OCI-M2 (cell line): ENCODE results near the gene LSS.

Source experiments
- DNase-seq: peaks from one replicate; lab custom pipeline; 2025; ENCODE audit not compliant: unreplicated experiment; lab: John Stamatoyannopoulos, UW

LSS gene

DNA sequence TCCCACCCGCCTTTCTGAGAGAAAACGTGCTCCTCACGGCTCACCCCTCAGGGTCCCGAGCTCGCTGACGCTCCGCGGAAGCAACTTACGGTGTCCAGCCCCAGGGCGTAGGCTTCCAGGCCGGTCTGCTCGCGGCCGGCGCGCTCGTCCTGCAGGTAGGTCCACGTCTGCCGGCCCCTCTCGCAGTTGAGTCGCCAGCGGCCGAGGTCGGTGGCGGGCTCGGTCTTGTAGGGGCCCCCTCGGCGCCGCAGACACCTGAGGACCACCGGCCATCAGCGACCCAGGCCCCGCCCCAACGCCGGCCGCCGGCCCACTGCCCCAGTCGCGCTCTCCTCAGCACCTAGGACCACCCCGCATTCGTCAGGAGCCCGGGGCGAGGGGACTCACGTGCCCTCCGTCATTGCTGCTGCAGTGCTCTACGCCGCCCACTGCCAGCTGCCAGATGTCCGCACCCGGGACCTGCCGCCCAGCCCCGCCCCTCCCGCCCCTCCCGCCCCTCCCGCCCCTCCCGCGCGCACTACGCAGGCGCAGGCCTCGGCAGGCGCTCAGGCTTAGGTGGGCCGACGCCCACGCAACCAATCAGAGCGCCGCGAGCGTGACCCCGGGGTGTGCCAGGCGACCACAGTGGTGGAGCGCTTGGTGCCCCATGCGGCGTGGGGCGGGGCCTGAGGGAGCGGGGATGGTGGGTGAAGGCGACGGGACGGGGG, at the start of gene LSS:
TSS of gene LSS (minus strand) at position 430 of the 707 bp plus-strand sequence. CDS start at position 401, 29 bp downstream.
- DNase-seq, result peak; percentile 98

DNA sequence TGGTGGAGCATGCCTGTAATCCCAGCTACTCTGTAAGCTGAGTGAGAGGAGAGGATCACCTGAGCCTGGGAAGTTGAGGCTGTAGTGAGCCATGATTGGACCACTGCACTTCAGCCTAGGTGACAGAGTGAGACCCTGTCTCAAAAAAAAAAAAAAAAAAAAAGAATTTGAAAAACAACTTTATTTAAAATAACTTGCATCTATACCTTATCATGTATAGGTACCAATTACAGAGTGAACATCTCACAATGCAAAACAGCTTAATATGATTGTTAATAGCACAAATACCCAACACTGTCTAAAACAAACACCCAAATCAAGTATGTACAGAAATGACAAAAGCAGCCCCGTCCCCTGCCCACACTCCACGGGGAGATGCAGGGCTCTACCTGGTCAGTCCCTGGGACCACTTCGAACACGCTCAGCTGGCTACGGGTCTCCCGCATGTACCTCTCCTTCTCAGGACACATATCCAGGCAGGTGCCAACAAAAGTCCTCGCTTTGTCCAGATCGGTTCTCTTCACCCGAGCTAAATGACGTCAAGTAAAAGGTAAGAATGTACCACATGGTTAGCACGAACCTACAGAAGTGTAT, 46.3 kb upstream of the LSS start:
- no peak for DNase-seq

DNA sequence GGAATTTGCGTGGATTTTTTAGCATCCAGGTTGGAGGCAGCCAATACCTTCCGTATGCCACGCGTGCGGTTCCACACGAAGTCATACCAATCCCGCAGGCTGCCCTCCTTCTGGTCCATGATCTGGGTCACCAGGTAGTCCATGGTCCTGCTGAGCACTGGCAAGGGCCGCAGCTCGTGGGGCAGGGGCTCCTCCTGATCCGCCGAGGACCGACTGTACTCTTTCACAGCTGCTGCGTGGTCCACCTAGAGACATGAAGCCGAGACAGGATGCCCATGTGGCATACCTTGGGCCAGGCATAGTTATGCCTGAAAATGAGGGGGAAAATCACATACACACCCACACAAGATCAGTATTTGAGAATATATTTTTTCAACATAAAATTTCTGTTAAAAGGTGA, 44.8 kb upstream of the LSS start:
- no peak for DNase-seq

DNA sequence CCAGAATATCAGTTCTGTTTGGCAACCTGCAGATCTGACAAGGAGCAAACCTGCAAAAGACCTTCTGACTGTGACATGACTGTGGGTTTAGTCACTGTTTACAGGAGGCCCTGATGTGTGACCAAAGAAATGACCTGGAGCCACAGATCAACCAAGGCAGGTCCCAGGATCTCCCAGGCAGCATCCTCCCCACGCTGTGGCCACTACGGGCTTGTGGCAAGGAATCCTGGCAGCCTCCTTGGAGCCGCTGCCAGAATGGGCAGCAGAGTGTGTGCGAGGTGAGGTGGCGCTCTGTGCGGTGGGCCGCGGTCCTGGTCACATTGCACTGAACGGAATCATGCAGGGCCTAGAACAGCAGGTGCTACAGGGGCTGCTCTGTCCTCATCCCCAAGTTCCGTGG, 40.9 kb upstream of the LSS start:
- no peak for DNase-seq

DNA sequence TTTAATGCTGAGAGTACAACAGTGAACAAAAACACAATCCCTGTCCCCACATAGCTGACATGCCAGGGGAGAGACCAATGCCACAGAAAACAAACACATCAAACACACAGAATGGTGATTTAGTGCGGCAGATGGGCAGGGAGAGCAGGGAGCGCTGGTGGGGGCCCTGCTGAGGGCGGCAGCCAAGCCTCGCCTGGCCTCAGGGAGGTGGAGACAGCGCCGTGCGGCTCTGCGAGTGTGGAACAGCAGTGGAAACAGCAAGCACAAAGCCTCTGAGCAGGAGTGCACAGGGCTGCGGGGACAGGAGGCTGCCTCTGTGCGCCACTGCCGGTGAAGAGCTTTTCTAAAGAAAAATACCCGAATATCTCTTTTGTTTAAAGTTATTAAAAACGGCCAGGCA, 39.8 kb upstream of the LSS start:
- no peak for DNase-seq

DNA sequence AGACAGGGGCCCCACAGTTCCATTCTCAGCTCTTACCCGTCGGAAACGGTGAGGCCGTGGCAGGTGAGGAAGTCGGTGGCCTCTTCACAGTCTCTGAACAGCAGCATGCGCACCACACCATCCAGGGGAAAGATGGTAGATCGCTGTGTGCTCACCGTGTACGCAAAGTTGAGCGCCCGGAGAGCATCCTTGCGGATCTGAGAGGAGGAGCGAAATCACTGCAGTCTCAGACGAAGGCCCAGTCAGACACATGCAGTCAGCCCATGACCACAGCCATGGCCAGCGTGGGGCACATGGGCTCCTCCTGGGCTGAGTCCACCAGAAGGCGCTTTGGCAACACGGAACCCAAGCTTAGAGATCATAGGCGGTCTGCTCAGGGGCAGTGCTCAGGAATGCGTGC, 38.4 kb upstream of the LSS start:
- DNase-seq, result no peak

DNA sequence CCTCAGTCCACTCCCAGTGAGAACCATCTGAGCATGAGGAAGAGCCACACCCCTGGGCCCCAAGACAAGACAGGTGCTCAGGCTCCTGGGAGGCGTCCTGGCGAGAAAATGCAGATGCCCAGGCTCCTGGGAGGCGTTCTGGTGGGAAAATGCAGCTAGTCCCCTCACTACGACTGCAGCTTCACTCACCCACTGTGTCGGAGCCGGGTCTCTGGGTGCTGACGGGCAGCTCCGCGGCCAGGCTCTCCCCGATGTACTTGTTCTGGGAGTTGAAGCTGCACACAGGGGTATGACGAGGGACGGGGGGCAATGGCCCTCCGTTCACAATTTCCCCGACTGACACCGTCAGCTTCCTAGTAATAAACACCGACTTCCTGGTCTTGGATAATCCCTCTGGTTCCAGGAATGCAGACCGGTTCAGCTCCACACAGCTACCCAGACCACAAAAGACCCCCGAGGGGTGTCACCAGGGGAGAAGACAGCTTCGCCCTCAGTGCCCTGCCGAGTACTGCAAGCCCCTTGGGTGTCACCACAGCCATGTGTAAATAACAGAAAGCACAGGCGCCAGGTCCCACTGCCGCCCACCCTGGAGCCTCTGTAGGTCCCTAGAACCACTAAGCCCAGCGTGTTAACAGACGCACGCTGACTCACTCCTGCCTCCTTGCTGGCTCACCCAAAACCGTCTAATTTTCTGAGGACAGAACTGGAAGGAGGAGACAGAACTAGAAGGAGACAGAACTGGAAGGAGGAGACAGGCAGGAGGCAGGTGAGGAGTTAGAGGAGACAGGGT, 37.4 kb upstream of the LSS start:
- DNase-seq, result no peak

DNA sequence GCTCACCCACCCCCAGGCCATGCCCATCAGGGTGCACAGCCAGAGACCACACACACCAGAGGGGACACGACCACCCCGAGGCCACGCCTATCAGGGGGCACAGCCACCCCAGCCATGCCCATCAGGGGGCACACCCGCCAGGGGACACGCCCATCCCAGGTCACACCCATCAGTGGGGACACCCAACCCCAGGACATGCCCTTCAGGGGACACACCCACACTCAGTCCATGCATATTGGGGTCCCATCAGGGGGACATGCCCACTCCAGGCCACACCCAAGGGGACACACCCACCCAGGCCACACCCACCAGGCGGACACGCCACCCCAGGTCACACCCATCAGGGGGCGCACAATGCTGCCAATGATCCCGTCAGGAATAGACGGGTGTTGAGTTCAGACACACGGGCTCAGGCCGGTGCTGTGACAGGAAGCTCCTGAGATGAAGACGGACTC, 36.1 kb upstream of the LSS start:
- DNase-seq, result no peak

DNA sequence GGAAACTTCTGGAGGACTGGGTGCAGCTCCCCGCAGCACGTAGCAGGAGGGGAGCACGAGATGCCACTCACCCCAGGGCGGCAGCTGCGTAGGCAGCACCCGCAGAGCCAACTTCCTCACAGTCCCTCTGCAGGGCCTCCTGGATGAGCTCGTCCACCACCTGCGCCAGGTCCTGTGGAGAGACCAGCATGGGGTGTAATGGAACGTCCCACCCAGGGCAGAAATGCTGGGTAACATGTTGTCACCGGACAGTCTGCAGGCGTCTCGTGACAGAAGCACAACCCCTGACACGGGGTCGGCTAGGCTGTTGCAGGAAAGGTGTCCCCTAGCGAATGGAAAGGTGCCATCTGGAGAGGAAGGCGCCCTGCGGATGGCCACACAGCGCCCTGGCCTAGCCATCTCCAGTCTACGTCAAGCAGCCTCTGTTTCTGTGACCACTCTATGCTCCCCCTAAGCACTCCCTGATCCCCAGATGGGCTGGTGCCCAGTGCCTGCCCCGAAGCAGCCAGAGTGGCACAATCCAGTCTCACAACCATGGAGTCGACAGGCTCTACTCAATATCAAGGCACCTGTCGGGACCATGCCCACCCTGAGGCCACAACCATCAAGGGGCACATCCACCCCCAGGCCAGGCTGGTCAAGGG, 35.6 kb upstream of the LSS start:
- DNase-seq, result no peak

DNA sequence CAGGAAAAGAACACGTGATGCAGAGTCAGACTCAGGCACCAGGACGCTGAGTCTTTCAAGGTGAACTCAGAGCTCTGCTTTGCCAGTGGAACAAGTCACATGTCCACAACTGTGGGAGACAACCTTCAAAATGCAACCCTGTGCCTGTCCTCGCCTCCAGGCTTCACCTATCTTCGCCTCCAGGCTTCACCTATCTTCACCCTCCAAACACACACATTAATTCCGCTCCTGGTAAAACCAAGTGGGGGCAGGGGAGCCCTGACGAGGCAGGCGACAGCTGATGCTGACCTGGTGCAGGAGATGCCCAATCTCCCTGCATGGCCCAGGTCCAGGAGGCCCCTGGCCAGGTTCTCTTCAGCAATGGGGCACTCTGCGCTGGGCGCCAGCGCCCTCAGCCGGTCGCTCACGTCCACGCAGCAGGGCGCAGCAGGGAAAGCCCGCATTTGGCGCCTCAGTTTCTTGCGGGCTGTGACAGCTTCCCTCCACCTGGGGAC, 28.0 kb upstream of the LSS start:
- no peak for DNase-seq

DNA sequence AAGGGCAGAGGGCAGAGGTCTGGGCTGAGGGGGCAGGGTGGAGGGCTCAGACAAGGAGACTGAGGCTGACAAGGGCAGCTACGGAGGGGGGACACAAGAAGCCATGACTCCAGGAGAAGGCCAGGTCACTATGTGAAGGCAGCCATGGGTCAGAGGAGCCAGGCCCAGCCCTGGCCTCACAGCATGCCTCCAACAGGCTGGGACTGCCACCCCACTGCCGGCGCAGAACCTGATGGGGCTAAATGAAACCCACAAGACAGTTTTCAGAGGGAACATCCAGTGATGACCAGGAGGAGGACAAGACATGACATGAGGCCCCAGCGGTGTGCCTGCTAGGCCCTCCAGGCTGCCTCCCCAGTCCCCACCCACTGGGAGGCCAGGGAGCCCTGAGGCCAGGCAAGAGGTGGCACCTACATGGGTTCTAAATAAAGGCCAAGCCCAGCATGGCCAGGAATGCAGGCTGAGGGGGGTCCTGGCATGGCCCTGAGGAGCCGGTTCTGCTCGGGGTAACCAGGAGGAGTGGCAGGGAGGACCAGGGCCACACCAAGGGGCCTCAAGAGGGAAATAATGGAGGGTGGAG, 27.3 kb upstream of the LSS start:
- no peak for DNase-seq

DNA sequence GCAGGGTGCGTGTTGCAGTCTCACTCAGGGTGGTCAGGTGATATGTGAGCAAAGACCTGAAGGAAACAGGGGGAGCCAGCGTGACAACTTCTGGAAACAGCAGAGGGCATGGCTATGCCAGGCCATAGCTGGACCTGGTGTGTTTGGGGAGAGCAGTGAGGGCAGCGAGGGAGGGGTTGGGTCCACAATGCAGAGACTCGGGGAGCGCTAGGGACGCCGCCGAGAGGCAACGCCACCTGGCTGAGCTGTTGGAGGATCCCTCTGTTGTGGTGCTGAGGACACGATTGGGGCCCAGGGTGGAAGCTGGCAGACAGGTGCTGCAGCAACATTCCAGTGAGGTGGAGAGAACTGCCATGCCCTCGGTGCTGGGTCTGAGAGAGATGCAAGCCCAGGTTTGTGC, 26.6 kb upstream of the LSS start:
- DNase-seq, result no peak

DNA sequence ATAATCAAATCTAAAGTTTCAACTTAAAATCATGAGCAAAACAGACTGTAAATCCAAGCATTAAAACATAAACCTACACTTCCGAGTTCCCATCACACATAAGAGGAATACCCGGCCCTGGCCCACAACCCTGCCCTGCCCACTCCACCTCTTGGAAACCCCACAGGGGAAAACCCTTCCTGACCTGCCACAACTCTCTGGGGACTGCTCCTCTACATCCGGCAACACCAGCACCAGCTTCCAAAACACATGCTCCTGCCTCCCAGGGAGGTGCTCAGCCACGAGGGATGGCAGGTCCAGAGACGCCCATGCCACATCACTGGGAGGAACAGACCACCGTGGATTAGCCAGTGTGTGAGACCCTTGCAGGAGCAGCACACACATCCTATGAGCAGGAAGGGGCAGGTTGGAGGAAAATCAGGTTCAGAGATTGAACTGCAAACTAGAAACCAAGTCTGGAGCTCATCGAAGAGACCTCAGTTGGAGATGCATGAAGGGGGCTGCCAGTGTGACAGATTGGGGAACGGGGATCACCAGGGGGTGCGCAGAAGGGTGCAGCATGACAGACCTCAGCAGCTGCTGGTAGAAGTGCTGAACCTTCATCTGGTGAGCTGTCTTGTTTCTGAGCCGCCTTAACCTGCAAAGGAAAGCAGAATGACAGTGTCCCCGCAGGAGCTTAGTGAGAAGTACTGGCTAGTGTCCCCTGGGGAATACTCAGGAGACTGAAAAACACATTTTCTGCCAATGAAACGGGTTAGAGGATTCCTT, 25.8 kb upstream of the LSS start:
- no peak for DNase-seq

DNA sequence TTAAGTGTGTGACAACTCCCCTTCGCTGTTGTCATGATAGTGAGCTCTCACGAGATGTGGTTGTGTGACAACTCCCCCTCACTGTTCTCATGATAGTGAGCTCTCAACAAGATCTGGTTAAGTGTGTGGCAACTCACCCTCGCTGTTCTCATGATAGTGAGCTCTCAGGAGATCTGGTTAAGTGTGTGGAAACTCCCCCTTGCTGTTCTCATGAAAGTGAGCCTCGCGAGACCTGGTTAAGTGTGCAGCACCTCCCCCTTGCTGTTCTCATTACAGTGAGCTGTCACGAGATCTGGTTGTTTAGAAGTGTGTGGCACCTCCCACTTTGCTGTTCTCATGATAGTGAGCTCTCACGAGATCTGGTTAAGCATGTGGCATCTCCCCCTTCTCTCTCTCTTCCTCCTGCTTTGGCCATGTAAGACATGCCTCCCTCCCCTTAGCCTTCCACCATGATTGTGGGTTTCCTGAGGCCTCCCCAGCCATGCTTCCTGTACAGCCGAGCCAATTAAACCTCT, 25.1 kb upstream of the LSS start:
- DNase-seq, result no peak

DNA sequence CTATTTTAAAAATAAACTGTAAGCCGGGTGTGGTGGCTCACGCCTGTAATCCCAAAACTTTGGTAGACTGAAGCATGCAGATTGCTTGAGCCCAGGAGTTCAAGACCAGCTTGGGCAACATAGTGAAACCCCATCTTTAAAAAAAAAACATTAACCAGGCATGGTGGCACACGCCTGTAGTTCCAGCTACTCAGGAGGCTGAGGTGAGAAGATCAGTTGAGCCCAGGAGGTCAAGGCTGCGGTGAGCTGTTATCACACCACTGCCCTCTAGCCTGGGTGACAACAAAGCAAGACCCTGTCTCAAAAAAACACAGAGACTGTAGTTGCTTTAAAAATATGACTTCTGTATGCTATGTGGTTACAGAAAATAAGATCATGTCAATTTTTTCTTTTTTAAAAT, 24.3 kb upstream of the LSS start:
- DNase-seq, result no peak

DNA sequence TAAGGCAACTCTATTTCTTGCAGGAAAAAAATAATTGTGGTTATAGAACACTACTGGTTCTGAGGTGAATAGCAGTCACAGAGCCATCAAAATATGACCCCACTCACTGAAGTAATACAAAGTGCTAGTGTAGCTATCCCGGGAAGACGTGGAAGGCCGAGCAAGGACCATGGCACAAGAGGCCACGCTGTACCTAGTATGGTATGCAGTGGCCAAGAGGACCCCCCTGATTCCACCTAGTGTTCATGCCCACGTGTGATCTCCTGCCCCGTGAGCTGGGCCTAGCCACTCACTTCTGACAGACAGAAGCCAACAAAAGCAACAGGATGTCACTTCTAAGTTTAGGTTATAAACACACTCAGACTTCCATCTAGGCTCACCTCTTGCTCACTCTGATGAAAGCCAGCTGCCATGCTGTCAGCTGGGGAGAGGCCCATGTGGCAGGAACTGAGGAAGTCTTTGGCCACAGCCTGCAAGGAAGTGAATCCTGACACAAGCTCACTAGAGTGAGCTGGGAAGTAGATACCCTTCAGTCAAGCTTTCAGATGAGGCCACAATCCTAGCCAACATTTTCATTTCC, 21.7 kb upstream of the LSS start:
- DNase-seq, result no peak

DNA sequence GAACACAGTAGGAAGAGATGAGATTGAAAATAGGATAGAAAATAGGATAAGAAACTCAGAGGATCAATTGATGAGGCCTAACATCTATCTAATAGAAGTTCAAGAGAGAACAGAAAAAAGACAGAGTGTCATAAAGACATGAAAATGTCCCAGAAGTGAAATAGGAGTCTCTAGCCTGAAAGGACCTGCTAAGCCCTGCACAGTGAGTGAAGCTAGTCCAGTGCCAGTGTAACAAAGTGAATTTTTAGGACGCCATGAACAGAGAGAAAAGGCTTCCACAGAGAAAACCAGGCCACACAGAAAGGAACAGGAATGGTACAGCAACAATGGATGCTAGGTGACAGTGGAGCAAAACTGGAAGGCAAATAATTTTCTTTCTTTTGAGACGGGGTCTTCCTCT, 20.3 kb upstream of the LSS start:
- no peak for DNase-seq

DNA sequence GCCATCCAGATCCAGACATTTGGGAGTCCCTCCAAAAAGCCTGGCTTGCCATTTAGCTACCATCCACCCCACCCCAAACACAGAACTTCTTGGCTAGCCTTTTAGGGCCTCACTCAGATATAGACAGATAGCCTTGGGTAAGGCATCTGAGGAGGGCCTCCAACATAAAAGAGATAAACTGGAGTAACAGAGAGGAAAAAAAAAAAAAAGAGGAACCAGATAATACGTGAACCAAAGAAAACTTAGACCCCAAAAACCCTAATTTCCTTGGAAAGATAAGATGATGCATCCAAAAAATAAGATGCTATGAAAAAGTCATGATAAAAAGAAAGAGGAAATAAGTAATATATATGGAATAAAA, 19.8 kb upstream of the LSS start:
- DNase-seq, result peak; percentile 85

DNA sequence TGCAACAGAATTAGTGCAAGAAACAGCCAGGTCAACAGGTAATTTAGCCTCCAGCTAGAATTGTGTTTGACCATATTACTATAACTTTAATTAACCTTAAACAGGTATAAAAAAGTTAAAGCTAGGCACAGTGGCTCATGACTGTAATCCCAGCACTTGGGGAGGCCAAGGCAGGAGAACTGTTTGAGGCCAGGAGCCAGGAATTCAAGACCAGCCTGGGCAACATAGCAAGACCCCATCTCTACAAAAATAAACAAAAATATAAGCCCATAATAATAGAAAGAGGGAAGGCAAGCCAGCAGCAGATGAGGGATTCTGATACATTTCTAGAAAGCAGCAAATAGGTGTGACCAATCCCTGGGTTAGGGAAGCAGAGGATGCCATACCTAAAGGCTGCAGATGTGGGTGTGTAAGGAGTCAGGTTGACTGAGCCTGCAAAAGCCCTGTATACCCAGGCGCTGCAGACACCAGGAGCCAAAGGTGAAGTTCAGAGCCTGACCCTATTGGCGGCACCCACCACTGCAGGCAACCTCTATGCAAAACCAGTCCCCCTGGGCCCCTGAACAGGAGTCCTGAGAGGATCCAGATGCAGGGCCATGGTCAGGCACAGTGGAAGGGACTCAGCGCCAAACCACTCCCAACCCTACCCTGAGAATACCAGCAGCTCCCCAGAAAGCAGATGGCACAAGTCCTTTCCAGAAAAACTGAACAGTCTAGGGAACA, 19.3 kb upstream of the LSS start:
- no peak for DNase-seq
